ENCODE measurements around the gene BEST1.

BEST1 gene

GRCh38 chr11:61916737-61917333 is 33.3 kb upstream of the BEST1 start:
- DNase-seq (ENCODE audit: low read depth), result no peak

DNA sequence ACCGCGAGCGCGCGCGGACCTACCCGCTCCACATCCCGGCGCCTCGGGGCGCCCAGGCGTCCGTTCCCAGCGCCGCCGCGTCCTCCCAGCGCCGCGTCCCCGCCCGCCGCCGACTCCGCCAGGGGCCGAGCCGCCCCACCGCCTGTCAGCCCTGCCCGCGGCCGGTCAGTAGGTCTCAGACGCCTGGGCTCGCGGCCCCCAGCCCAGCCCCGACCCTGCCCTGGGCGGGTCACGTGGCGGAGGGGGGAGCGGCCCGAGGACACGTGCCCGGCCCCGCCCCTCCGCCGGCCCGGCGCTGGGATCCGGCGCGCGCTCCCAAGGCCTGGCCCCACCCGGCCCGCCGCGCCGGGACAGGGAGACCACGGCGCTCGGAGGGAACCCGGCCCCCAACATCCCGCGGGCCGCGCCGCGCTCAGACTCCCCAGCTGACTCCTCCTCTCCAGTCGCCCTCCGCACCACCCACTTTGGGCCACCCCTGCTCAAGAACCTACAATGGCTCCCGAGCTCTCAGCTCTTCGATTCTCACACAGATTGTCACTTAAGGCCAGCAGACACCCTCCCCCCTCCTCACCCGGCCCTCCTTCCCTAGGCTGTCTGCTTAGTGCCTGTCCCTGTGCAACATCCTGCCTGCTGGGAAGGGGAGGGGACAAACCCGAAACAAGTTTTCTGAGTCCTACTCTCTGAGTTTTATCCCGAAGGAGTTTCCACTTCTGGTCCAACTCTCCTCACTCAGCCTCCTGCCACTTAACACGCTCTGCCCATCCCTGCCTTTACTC is 32.6 kb upstream of the BEST1 start, which contains the start of gene RAB3IL1:
Gene RAB3IL1 (minus strand): TSS at position 233 of the 776 bp plus-strand sequence. CDS start 199 bp downstream, at position 34.
- DNase-seq (ENCODE audit: low read depth), result no peak

GRCh38 chr11:61918251-61918937 is 31.8 kb upstream of the BEST1 start:
- no peak for DNase-seq (ENCODE audit: low read depth)

DNA sequence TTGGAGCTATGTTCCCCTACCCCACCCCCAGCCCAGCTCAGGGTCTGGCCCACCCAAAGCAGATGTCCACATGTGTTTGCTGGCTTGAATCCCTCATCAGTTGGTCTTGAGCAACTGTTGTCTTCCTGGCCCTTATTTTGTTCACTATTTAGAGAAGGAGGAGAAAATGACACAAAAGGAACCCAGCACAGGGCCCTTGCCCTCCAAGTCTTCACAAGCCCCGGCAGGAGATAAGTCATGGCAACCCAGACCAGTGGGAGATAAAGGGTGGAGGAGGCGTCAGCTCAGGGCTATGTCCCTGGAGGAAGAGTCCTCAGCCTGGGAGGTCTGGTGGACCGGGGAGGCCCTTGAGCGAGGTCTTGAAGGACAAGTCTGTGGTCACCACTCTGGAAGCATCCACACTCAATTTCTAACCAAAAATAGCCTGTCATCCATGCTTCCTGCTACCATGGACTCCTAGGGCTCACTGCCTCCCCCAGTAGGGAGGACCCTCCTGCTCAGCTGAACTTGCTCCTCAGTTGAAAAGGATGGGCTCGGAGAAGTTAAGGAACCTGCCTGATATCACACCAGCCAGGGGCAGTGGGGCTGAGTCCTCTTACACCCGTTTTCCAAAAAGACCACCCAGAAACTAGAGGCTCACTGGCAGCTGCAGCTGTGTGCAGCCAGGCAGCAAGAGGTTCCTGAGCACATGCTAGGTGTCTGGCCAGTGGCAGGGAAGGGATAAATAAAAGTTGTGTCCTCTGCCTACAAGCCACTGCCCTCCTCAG is 31.0 kb upstream of the BEST1 start:
- no peak for DNase-seq (ENCODE audit: low read depth)

DNA sequence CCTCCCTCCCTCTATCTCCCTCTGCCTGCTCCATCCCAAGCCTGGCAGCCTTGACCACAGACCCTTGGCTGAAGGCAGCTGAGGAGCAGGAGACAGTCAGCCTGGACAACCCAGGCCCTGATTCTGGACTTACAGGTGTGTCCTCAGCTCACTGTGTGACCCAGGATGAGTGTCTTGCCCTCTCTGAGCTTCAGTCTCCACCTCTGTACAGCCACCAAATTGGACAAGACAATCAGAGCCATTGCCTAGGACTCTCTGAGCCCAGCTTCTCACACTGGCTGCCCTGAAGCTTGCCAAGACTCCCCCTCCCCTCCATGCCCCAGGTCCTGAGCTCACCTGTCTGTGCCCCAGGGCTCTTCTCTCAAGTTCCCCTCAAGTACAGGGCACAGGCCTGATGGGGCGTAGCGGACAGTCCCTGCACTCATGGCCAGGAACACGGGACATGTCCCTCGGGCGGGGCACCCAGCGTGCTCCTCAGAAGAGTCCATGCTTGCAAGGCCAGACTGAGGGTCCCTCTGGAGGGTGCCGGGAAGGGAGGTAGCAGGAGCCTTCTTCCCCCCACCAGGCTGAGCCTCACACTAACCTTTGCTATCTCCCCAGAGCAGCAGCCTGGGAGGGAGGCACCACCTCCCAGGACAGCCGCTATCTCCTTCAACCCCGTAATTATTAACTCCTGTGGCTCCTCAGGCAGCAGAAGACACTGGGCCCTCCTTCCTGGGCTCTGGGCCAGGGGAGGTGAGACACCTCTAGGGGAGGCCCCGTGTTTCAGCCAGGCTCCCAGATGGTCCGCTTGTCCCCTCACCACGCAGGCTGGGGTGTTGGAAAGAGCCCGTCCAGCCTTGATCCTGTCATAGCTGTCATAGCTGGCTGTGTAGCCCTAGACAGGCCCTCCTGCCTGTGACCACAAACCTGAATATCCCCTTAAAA is 30.2 kb upstream of the BEST1 start:
- DNase-seq (ENCODE audit: low read depth), result no peak

DNA sequence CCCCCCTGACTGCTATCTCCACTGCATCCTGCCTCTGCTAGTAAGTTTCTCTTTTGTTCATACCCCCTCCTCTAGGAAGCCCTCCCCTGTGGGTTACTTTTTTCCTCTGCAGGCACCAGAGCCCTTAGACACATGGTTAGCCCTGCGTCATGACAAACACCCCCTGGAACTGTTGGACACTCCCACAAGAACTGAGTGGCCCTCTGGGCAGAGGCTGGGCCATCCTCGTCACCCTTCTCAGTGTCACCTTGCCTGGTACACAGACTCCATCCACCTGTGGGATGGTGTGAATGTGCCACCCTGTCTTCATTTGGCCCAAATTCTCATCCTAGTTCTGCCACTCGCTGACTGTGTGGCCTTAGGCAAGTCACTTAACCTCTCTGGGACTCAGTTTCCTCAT is 28.7 kb upstream of the BEST1 start:
- DNase-seq (ENCODE audit: low read depth), result no peak

- DNase-seq (ENCODE audit: low read depth), result peak; percentile 50
Measured at GRCh38 chr11:61922539-61922938, 27.6 kb upstream of the BEST1 start.

DNA sequence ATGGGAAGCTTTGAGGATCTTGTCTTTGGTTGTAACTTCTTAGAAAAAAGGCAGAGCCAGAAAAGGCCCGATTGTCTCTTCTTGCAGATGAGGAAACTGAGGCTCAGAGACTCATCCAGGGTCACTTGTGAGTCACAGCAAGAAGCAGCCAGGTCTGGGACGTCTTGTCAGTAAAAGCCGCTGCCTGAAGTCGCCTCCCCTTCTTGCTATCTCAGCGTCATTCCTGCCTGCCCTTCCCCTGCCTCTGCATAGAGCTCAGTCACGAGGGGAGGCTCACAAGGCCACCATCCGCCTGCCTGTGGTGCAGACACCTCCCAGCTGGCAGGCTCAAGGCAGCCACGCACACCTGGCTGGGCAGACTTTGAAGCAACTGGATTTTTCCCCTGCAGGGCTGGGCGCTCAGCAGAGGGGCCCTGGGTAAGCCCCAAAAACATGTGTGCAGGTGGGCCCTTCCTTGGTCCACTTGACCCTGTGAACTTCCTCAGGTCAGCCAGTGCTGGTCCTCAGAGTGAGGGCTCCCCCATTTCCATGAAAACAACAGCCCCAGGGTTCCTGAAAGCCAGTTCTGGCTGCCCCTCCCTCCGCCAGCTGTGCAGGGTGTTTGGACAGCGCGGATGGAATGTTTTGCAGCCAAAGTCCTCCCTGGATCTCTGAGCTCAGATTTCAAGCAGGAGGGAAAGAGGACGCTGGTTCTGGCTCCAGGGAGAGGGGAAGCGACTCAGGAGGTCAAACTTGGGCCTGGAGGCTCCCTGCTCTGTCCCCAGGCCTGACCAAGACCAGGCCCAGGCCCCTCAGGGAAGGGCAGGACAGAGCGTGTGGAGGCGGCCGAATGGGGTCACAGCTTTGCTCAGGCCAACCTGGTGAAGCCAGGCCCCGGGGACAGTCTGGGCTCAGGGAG is 26.7 kb upstream of the BEST1 start:
- no peak for DNase-seq (ENCODE audit: low read depth)

DNA sequence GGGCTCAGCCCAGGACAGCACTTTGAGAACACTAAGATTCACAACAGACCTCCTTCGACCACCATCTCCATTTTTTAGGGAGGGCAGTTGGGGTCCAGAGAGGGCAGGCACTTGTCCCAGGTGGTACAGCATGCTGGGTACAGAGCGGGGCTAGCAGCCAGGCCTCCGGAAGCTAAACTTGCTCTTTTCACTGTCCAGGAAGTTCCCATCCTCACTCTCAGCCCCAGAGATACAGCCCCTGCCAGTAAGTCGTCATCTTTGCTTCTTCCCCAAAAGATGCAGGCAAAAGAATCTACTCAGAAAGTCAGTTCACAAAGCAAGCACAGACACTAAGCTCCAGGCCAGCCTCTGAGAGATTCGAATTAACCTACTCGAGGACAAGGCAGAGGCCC is 26.1 kb upstream of the BEST1 start:
- DNase-seq (ENCODE audit: low read depth), result no peak

GRCh38 chr11:61925736-61926135 is 24.4 kb upstream of the BEST1 start:
- no peak for DNase-seq (ENCODE audit: low read depth)

DNA sequence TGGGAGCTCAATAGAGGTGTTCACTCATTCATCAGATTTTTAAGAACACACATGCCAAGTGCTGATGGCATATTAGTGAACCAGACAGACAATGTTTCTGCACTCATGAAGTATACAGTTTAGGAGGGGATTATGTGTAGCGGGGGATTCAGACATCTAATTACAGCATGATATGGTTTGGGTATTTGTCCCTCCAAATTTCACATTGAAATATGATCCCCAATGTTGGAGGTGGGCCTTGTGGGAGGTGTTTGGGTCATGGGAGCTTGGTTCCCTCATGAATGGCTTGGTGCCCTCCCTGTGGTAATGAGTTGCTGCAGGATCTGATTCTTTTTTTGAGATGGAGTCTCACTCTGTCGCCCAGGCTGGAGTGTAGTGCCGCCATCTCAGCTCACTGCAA is 23.9 kb upstream of the BEST1 start:
- no peak for DNase-seq (ENCODE audit: low read depth)

GRCh38 chr11:61927501-61927900 is 22.6 kb upstream of the BEST1 start:
- no peak for DNase-seq (ENCODE audit: low read depth)

DNA sequence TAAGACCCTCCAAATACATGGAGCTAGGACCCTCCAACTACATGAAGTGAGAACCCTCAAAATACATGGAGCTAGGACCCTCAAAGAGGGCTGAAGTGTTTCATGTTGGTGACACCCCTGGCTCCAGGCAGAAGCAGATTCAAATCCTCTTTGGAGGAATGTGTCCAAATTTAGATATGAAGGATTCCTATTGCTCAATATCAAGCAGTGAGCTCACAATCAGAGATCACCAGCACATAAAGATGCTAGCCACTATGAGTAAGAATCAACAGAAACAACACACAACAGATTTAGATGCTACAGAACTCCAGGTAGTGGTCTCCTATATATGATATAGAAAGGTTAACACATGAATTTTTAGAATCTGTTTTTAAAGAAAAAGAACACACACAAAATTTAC is 21.5 kb upstream of the BEST1 start:
- DNase-seq (ENCODE audit: low read depth), result no peak

DNA sequence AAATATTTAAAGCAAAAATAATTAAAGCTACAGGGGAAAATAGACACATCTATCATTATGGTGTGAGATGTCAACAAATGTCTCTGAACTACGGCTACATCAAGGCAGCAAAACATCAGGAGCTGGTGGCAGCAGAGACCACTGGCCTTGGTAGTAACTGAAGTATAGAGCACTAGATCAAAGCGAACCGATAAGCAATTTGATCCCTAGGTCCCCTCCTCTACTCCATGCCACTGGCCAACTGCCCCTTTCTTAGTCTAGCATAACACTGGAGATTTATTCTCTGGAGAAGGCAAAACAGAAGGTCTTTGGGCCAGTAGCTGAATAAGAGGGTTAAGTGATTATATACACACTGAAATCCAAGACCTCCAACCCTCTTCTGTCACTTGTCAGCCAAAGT is 19.2 kb upstream of the BEST1 start:
- no peak for DNase-seq (ENCODE audit: low read depth)

DNA sequence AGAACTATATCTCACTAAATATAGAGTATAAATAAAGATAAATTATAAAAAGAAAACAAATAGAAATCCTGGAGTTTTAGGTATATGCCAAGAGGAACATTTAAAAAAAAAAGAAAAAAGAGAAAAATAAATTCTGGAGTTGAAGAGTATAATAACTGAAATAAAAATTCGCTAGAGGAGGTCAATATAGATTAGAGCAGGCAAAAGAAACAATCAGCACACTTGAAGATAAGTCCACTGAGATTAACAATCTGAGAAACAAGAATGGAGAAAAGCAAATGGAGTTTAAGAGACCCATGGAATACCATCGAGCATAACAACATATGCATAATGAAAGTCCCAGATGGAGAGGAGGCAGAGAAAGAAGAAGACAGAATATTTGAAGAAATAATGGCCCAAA is 14.3 kb upstream of the BEST1 start:
- DNase-seq (ENCODE audit: low read depth), result no peak

DNA sequence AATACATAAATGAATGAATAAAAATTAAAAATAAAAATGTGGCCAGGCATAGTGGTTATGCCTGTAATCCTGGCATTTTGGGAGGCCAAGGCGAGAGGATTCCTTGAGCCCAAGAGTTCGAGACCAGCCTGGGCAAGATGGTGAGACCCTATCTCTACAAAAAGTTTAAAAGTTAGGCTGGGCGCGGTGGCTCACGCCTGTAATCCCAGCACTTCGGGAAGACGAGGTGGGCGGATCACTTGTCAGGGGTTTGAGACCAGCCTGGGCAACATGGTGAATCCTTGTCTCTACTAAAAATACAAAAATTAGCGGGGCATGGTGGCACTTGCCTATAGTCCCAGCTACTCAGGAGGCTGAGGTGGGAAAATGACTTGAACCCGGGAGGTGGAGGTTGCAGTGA is 9.7 kb upstream of the BEST1 start:
- DNase-seq (ENCODE audit: low read depth), result no peak

GRCh38 chr11:61945191-61945590 is 5.0 kb upstream of the BEST1 start:
- no peak for DNase-seq (ENCODE audit: low read depth)

DNA sequence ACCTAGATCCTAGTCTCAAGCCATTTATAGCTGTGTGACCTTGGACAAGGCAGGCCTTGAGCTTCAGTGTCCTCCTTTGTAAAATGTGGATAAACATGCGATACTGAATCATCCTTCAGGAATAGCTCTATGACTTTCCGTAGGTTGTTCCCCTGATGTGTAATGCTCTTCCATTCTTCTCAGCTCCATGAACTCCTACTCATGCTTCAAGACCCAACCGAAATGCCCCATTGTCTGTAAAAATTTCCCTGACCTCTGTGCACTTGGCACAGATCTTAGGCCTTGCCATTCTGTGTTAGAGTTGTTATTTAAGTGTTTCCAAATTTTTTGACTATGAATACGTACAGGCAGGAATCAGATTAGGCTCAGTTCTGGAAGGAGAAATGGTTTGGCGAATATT is 3.3 kb upstream of the BEST1 start:
- no peak for DNase-seq (ENCODE audit: low read depth)

GRCh38 chr11:61947486-61948210 is 2.5 kb upstream of the BEST1 start:
- no peak for DNase-seq (ENCODE audit: low read depth)

- no peak for DNase-seq (ENCODE audit: low read depth)
Measured at GRCh38 chr11:61948505-61948904, 1.6 kb upstream of the BEST1 start.
